B cell (primary cell): ENCODE data around the gene RNF114. TPM values are rescaled to one million over a fixed set of nuclear protein-coding genes. Genes with fewer than 3 reads are reported as not detected.

Experiments
- ATAC-seq: fragments of 200-7000 bp; cut with Tn5 transposase; one replicate; pipeline ENCODE4 v1.10.0; 2021; ENCODE audit warnings: low read depth, mild to moderate bottlenecking, moderate number of reproducible peaks, moderate library complexity
- CTCF ChIA-PET: fragments of 350-600 bp; sonication (Branson Sonifier 250); formaldehyde crosslinking; loops from one replicate; lab custom pipeline; 2021; ENCODE audit warnings: antibody characterized with exemption, inconsistent platforms; lab: Charles Lee
- POLR2A ChIA-PET: fragments of 350-600 bp; sonication (Branson Sonifier 250); formaldehyde crosslinking; loops from one replicate; lab custom pipeline; 2021; ENCODE audit warnings: antibody characterized with exemption; lab: Charles Lee
- DNase-seq: peaks from one replicate; pipeline ENCODE4 v3.0.0; 2013
- H2AFZ ChIP-seq: 2 replicates; pipeline ENCODE4 v1.6.1; 2012; ENCODE audit warnings: mild to moderate bottlenecking, low read depth, low read length; ENCODE audit not compliant: insufficient read depth, poor library complexity, severe bottlenecking
- H3K27ac ChIP-seq, 2 donors: 1 replicate in 1 of 2; 2 replicates in 1 of 2; pipeline ENCODE4 v1.5.1; 2012 to 2013; ENCODE audit warnings: low read length in 2 of 2, mild to moderate bottlenecking in 2 of 2, moderate library complexity in 1 of 2
- H3K27me3 ChIP-seq, 4 experiments: fragments of 200-600 bp in 1 of 4; sonication (generic) in 1 of 4; replicated peaks in 1 of 4; 1 replicate in 2 of 4; 2 replicates in 2 of 4; pipeline versions ENCODE4 v1.6.1 to v1.7.0; 2013 to 2016; ENCODE audit warnings: low read length in 3 of 4, mild to moderate bottlenecking in 2 of 4, mixed read lengths in 1 of 4, moderate library complexity in 1 of 4; ENCODE audit not compliant: insufficient read depth in 4 of 4, control insufficient read depth in 3 of 4; ENCODE audit errors: control extremely low read depth in 1 of 4
- H3K36me3 ChIP-seq, 2 experiments: replicated peaks in 1 of 2; 1 replicate in 1 of 2; 2 replicates in 1 of 2; pipeline versions ENCODE4 v1.6.1 to v1.7.1; 2013; ENCODE audit warnings: low read length in 1 of 2; ENCODE audit not compliant: insufficient read depth in 2 of 2, control insufficient read depth in 1 of 2; ENCODE audit errors: control extremely low read depth in 1 of 2, extremely low read depth in 1 of 2
- H3K4me1 ChIP-seq, 2 donors: fragments of 200-600 bp in 1 of 2; sonication (generic) in 1 of 2; 1 replicate in 1 of 2; 2 replicates in 1 of 2; pipeline versions ENCODE4 v1.5.1 to v1.6.1; 2013 to 2017; ENCODE audit warnings: low read length in 2 of 2; ENCODE audit not compliant: control insufficient read depth in 2 of 2, insufficient read depth in 2 of 2
- H3K4me2 ChIP-seq: replicated peaks from 2 replicates; pipeline ENCODE3; 2012; ENCODE audit warnings: mild to moderate bottlenecking, low read depth, low read length; ENCODE audit not compliant: poor library complexity, severe bottlenecking
- H3K4me3 ChIP-seq, 5 experiments: fragments of 200-600 bp in 1 of 5; sonication (generic) in 1 of 5; 1 replicate in 3 of 5; 2 replicates in 2 of 5; pipeline versions ENCODE4 v1.5.1 to v1.7.0; 2011 to 2016; ENCODE audit warnings: low read length in 4 of 5, mild to moderate bottlenecking in 4 of 5, low read depth in 2 of 5, control low read depth in 1 of 5, moderate library complexity in 1 of 5; ENCODE audit not compliant: insufficient read depth in 1 of 5; ENCODE audit errors: control extremely low read depth in 1 of 5, extremely low read depth in 1 of 5
- H3K79me2 ChIP-seq: fragments of 200-600 bp; sonication (generic); one replicate; pipeline ENCODE4 v1.6.0; 2016; ENCODE audit warnings: low read length; ENCODE audit not compliant: control insufficient read depth, insufficient read depth
- H3K9ac ChIP-seq: fragments of 200-600 bp; sonication (generic); 2 replicates; pipeline ENCODE4 v1.6.1; 2017; ENCODE audit warnings: mild to moderate bottlenecking, low read length, moderate library complexity
- H3K9me3 ChIP-seq, 3 donors: one replicate each; pipeline versions ENCODE4 v1.6.1 to v1.7.1; 2013; ENCODE audit warnings: low read length in 2 of 3; ENCODE audit not compliant: control insufficient read depth in 2 of 3, insufficient read depth in 1 of 3; ENCODE audit errors: control extremely low read depth in 1 of 3
- H4K20me1 ChIP-seq: 2 replicates; pipeline ENCODE4 v1.6.0; 2012; ENCODE audit warnings: mild to moderate bottlenecking, low read length; ENCODE audit not compliant: insufficient read depth, control insufficient read depth, poor library complexity, severe bottlenecking
- H3K27ac Mint-ChIP-seq: one replicate; pipeline ENCODE4 v1.8.0; 2021; ENCODE audit warnings: mixed read lengths
- H3K27me3 Mint-ChIP-seq: one replicate; pipeline ENCODE4 v1.8.0; 2021; ENCODE audit warnings: mixed read lengths
- H3K4me1 Mint-ChIP-seq: one replicate; pipeline ENCODE4 v1.8.0; 2021; ENCODE audit warnings: mixed read lengths
- H3K4me3 Mint-ChIP-seq: one replicate; pipeline ENCODE4 v1.8.0; 2021; ENCODE audit warnings: mixed read lengths
- H3K9me3 Mint-ChIP-seq: one replicate; pipeline ENCODE4 v1.8.0; 2022; ENCODE audit warnings: mixed read lengths; ENCODE audit not compliant: insufficient read depth
- CTCF ChIP-seq: fragments of 200-600 bp; IDR thresholded peaks from one replicate; pipeline ENCODE4 v1.8.0; 2022; ENCODE audit warnings: antibody characterized with exemption, mild to moderate bottlenecking
- EZH2 ChIP-seq: IDR thresholded peaks from 2 replicates; pipeline ENCODE4 v1.6.1; 2012; ENCODE audit warnings: borderline replicate concordance, low read depth, mild to moderate bottlenecking, moderate library complexity, low read length; ENCODE audit not compliant: insufficient read depth, poor library complexity, severe bottlenecking
- WGBS: methylation state at CpG from one replicate; pipeline ENCODE4 v1.1.5; 2013; ENCODE audit warnings: missing lambda C conversion rate; ENCODE audit not compliant: insufficient coverage; 5-methylcytosine and 5-hydroxymethylcytosine counted together
- intact Hi-C: fragments of 100-400 bp; cut with micrococcal nuclease; formaldehyde crosslinking; loops from one replicate; pipeline ENCODE4 v1.10.0; 2022
- polyA plus RNA-seq: library from polyadenylated mRNA; depleted of rRNA; stranded (reverse); fragments of >200 nt; gene quantifications from 2 replicates; pipeline ENCODE4 v1.2.3, GENCODE V29; 2012
- total RNA-seq, 2 donors: library from RNA; stranded (reverse); fragments of 120-200 nt in 1 of 2; gene quantifications; 1 replicate in 1 of 2; 2 replicates in 1 of 2; pipeline versions ENCODE4 v1.2.3 to v1.2.4, GENCODE V29; 2013 to 2022

RNF114 gene
- total and polyA plus RNA-seq, 2 donors (not counting 1 experiment from before 2014, with no cell fraction given), result 81.7 to 117 TPM

- peak overlapping the region; percentile 81 for H3K4me3 Mint-ChIP-seq
- H3K9ac ChIP-seq, result no peak overlapping the region
- CTCF ChIA-PET, result interaction anchor here (0.5 to 13.5 kb wide), 13 partner anchors 11 to 197 kb away, joined by 3 to 531 read pairs (median 4); no protein-coding TSS in a partner anchor
- POLR2A ChIA-PET, result interaction anchor here (0.5 to 1.3 kb wide), 4 partner anchors 10 to 90 kb away, joined by 4 to 11 read pairs (median 5); no protein-coding TSS in a partner anchor
- H3K9me3 Mint-ChIP-seq, result no peaks in the 10 kb centered on the region
- H3K27me3 Mint-ChIP-seq, result no peaks in the 10 kb centered on the region
- H3K4me3 ChIP-seq, result no peak overlapping the region
- ATAC-seq, result no peak
- peaks cover 24% of the 10 kb centered on the region for H3K4me1 Mint-ChIP-seq
- intact Hi-C loops, result loop anchor here (1.0 kb wide), 2 partner anchors 18 to 104 kb away; no protein-coding TSS in a partner anchor
- peaks cover 0 to 3% (median 0%) of the 10 kb centered on the region in 3 donors for H3K9me3 ChIP-seq
- no peak overlapping the region for H3K27ac ChIP-seq
- peak overlapping the region; percentile 78 for H2AFZ ChIP-seq
- no peaks in the 10 kb centered on the region for H4K20me1 ChIP-seq
- peaks cover 18 to 26% of the 10 kb centered on the region in 2 donors for H3K4me1 ChIP-seq
- TF ChIP-seq EZH2, result no peak
- TF ChIP-seq CTCF, result no peak
- no peak overlapping the region for H3K27ac Mint-ChIP-seq
- H3K36me3 ChIP-seq, result no peaks in the 10 kb centered on the region
- H3K4me2 ChIP-seq, result peak overlapping the region; percentile 96
- peak; percentile 29 for DNase-seq
- 89% methylated on average over 17 of the region's 23 CpGs for WGBS
- no peaks in the 10 kb centered on the region for H3K79me2 ChIP-seq
- H3K27me3 ChIP-seq, result peaks cover 0 to 8% (median 0%) of the 10 kb centered on the region in 4 experiments
These were observed 45.2 kb downstream of the RNF114 start for GRCh38 chr20:49981218-49982071.
